ENCODE measurements around the gene SRMS. TPM values are rescaled to one million over a fixed set of nuclear protein-coding genes. Genes with fewer than 3 reads are reported as not detected.

SRMS gene
- total RNA-seq, 1 experiment from 2014 or later = 0.79 TPM

DNA sequence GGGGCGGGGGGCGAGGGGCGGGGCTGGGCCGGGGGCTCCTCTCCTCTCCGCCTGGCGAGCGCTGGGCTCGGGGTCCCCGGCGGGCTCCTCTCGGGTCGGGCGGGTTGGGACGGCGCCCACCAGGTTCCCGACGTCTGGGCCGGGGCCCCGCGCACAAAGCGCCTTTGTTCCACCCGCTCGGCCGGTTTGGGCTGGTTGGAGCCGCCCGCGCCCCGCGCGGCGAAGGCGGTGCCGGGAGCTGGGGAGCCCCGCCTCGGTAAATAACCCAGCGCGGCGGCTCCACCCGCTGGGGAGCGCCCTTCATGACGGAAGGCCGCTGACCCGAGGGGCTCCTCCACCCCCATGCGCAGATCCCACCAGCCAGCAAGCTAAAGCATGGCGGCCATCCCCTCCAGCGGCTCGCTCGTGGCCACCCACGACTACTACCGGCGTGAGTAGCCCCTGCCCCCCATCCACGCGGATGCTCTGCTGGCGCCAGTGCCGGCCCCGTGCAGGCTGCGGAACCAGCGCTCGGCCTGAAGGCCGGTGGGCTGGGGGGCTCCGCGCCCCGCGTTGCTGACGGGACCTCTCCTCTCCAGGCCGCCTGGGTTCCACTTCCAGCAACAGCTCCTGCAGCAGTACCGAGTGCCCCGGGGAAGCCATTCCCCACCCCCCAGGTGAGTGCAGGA, 26.5 kb downstream of the SRMS start:
- Mint-ChIP-seq H3K27ac (peak overlapping the region in 2 of 3 experiments; percentile 48 to 91; a peak in 2 of 7 replicates), H3K4me1 (peaks cover 2 to 25% of the 10 kb centered on the region in 2 experiments; a peak in 3 of 4 replicates), H3K9me3 (peaks cover 7 to 13% of the 10 kb centered on the region in 2 experiments; a peak in 4 of 5 replicates), H3K27me3 (ENCODE audit: low read depth) (peaks cover 6% of the 10 kb centered on the region), H3K36me3 (ENCODE audit: insufficient read depth in 1 of 3, low read depth in 3 of 3) (peaks cover 20 to 45% (median 22%) of the 10 kb centered on the region in 3 experiments; a peak in 6 of 7 replicates), H3K4me3 (peak overlapping the region; percentile 84 to 91)
- H4K5ac ChIP-seq (ENCODE audit: insufficient read length, low read depth, low read length) = no peak overlapping the region
- TF ChIP-seq, protein P1, sequence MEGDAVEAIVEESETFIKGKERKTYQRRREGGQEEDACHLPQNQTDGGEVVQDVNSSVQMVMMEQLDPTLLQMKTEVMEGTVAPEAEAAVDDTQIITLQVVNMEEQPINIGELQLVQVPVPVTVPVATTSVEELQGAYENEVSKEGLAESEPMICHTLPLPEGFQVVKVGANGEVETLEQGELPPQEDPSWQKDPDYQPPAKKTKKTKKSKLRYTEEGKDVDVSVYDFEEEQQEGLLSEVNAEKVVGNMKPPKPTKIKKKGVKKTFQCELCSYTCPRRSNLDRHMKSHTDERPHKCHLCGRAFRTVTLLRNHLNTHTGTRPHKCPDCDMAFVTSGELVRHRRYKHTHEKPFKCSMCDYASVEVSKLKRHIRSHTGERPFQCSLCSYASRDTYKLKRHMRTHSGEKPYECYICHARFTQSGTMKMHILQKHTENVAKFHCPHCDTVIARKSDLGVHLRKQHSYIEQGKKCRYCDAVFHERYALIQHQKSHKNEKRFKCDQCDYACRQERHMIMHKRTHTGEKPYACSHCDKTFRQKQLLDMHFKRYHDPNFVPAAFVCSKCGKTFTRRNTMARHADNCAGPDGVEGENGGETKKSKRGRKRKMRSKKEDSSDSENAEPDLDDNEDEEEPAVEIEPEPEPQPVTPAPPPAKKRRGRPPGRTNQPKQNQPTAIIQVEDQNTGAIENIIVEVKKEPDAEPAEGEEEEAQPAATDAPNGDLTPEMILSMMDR (conservative IDR thresholded peaks at IDR 0.05) = no peak
- no peak overlapping the region for H3T11ph ChIP-seq (ENCODE audit: low read length)
- peak overlapping the region; percentile 11 for H4K91ac ChIP-seq (ENCODE audit: insufficient read length, low read depth, low read length)
- H2BK5ac ChIP-seq (ENCODE audit: insufficient read length, low read length) = no peak overlapping the region
- peak overlapping the region; percentile 15 for H3K18ac ChIP-seq (ENCODE audit: insufficient read length, low read depth, low read length)
- peak overlapping the region; percentile 68 for H3K4me2 ChIP-seq (ENCODE audit: insufficient read depth, insufficient read length, low read length)
- no peak overlapping the region for H2BK12ac ChIP-seq (ENCODE audit: insufficient read length, low read depth, low read length)
- peak; percentile 54 for DNase-seq
- H2BK20ac ChIP-seq (ENCODE audit: low read depth, low read length, poor library complexity, severe bottlenecking) = no peak overlapping the region
- no peak overlapping the region for H2BK15ac ChIP-seq (ENCODE audit: low read depth, low read length)
- peaks cover 10% of the 10 kb centered on the region for H3K23me2 ChIP-seq (ENCODE audit: insufficient read length, low read depth, low read length, poor library complexity, severe bottlenecking)
- peaks cover 4% of the 10 kb centered on the region for H3K79me1 ChIP-seq (ENCODE audit: insufficient read depth, low read depth, low read length, poor library complexity, severe bottlenecking)
- no peak overlapping the region for H4K8ac ChIP-seq (replicated peaks; ENCODE audit: insufficient read length, low read depth, low read length)
- peak overlapping the region; percentile 84 for H3K9ac ChIP-seq (ENCODE audit: extremely low read depth, insufficient read length, low read length)
- H2AFZ ChIP-seq (ENCODE audit: low read length) = no peak overlapping the region
- H3K56ac ChIP-seq (ENCODE audit: insufficient read length, low read depth, low read length) = no peak overlapping the region
- no peaks in the 10 kb centered on the region for H3K9me3 ChIP-seq (ENCODE audit: control insufficient read depth, low read depth, low read length)
- H3K4ac ChIP-seq (ENCODE audit: low read depth, low read length) = no peak overlapping the region; the same call in 1 of the 2 replicates
- no peaks in the 10 kb centered on the region; the same call in 1 of the 2 replicates for H3K79me2 ChIP-seq (ENCODE audit: insufficient read depth, low read length)
- H3K14ac ChIP-seq (ENCODE audit: insufficient read depth, low read length) = peak overlapping the region; percentile 89
- H3K23ac ChIP-seq (ENCODE audit: insufficient read length, low read depth, low read length) = no peak overlapping the region
- no peaks in the 10 kb centered on the region; the same call in 1 of the 2 replicates for H3K4me1 ChIP-seq (ENCODE audit: insufficient read depth, low read length)
- no peak overlapping the region for H2BK120ac ChIP-seq (ENCODE audit: low read depth, low read length, poor library complexity, severe bottlenecking)
- no peaks in the 10 kb centered on the region for H4K20me1 ChIP-seq (ENCODE audit: control insufficient read depth, insufficient read depth, insufficient read length)
- H2AK5ac ChIP-seq (ENCODE audit: insufficient read length, low read length) = no peak overlapping the region
- no peak overlapping the region for H3K27ac ChIP-seq (ENCODE audit: insufficient read length, low read depth, low read length)
- WGBS (ENCODE audit: extremely low coverage, insufficient read length, low lambda C conversion rate) = no CpG with 5 or more reads among the region's 68 CpGs
- H3K27me3 ChIP-seq (ENCODE audit: insufficient read depth, low read length) = no peaks in the 10 kb centered on the region

Data from H9 (cell line).